ENCODE data around the gene ABI3BP.
A peak's percentile ranks its signal among the peaks of the same experiment; 100 is the strongest.

ABI3BP gene

GRCh38 chr3:100777271-100777670 lies 215.9 kb downstream of the ABI3BP start:
- no peak overlapping the region for H3K4me2 ChIP-seq (ENCODE audit: low read depth, low read length, poor library complexity, severe bottlenecking)
- H2AFZ ChIP-seq (ENCODE audit: low read length): no peak overlapping the region
- H3K9me2 ChIP-seq (replicated peaks; ENCODE audit: low read depth, low read length): no peaks in the 10 kb centered on the region
- TF ChIP-seq EZH2phosphoT487 (IDR thresholded peaks at IDR 0.05; ENCODE audit: borderline replicate concordance) (no peak), CTCF (conservative IDR thresholded peaks at IDR 0.05; ENCODE audit: low read length) (no peak)
- no peaks in the 10 kb centered on the region for H3K36me3 ChIP-seq (ENCODE audit: insufficient read depth, low read length)
- H3K9ac ChIP-seq (ENCODE audit: low read depth, low read length, poor library complexity, severe bottlenecking): no peak overlapping the region
- no peaks in the 10 kb centered on the region for H4K20me1 ChIP-seq (ENCODE audit: insufficient read depth, low read length, poor library complexity, severe bottlenecking)
- no peak overlapping the region for H3K4me3 ChIP-seq (ENCODE audit: low read length, poor library complexity, severe bottlenecking)
- H3K27me3 ChIP-seq (ENCODE audit: insufficient read depth, low read length, poor library complexity, severe bottlenecking): no peaks in the 10 kb centered on the region
- no peaks in the 10 kb centered on the region for H3K4me1 ChIP-seq (ENCODE audit: insufficient read depth, low read length, poor library complexity, severe bottlenecking)
- no peaks in the 10 kb centered on the region for H3K79me2 ChIP-seq (ENCODE audit: insufficient read depth, low read length)
- H3F3A ChIP-seq (ENCODE audit: low read depth): no peaks in the 10 kb centered on the region
- H3K9me3 ChIP-seq (ENCODE audit: insufficient read depth, low read depth, low read length): no peaks in the 10 kb centered on the region

- H3K79me2 ChIP-seq (ENCODE audit: insufficient read depth, low read length): no peaks in the 10 kb centered on the region
- no peak overlapping the region for H2AFZ ChIP-seq (ENCODE audit: low read length)
- no peaks in the 10 kb centered on the region for H3K27me3 ChIP-seq (ENCODE audit: insufficient read depth, low read length, poor library complexity, severe bottlenecking)
- H3K4me1 ChIP-seq (ENCODE audit: insufficient read depth, low read length, poor library complexity, severe bottlenecking): no peaks in the 10 kb centered on the region
- H3K4me2 ChIP-seq (ENCODE audit: low read depth, low read length, poor library complexity, severe bottlenecking): no peak overlapping the region
- H4K20me1 ChIP-seq (ENCODE audit: insufficient read depth, low read length, poor library complexity, severe bottlenecking): no peaks in the 10 kb centered on the region
- no peaks in the 10 kb centered on the region for H3K36me3 ChIP-seq (ENCODE audit: insufficient read depth, low read length)
- no peak overlapping the region for H3K9ac ChIP-seq (ENCODE audit: low read depth, low read length, poor library complexity, severe bottlenecking)
- H3K4me3 ChIP-seq (ENCODE audit: low read length, poor library complexity, severe bottlenecking): no peak overlapping the region
- H3K9me3 ChIP-seq (ENCODE audit: insufficient read depth, low read depth, low read length): no peaks in the 10 kb centered on the region
- no peak for TF ChIP-seq EZH2phosphoT487 (IDR thresholded peaks at IDR 0.05; ENCODE audit: borderline replicate concordance)
- TF ChIP-seq CTCF (conservative IDR thresholded peaks at IDR 0.05; ENCODE audit: low read length): peak; percentile 63
- H3F3A ChIP-seq (ENCODE audit: low read depth): no peaks in the 10 kb centered on the region
- no peaks in the 10 kb centered on the region for H3K9me2 ChIP-seq (replicated peaks; ENCODE audit: low read depth, low read length)
These were observed 216.5 kb downstream of the ABI3BP start for GRCh38 chr3:100776746-100777145.

- no peak overlapping the region for H2AFZ ChIP-seq (ENCODE audit: low read length)
- no peaks in the 10 kb centered on the region for H4K20me1 ChIP-seq (ENCODE audit: insufficient read depth, low read length, poor library complexity, severe bottlenecking)
- no peaks in the 10 kb centered on the region for H3K27me3 ChIP-seq (ENCODE audit: insufficient read depth, low read length, poor library complexity, severe bottlenecking)
These were observed 217.0 kb downstream of the ABI3BP start for GRCh38 chr3:100776097-100776729.

More at GRCh38 chr3:100776097-100776729, 217.0 kb downstream of the ABI3BP start:
- Histone ChIP-seq H3K4me2 (ENCODE audit: low read depth, low read length, poor library complexity, severe bottlenecking) (no peak overlapping the region), H3K9ac (ENCODE audit: low read depth, low read length, poor library complexity, severe bottlenecking) (no peak overlapping the region), H3K79me2 (ENCODE audit: insufficient read depth, low read length) (no peaks in the 10 kb centered on the region), H3F3A (ENCODE audit: low read depth) (no peaks in the 10 kb centered on the region), H3K4me3 (ENCODE audit: low read length, poor library complexity, severe bottlenecking) (no peak overlapping the region), H3K9me2 (replicated peaks; ENCODE audit: low read depth, low read length) (no peaks in the 10 kb centered on the region), H3K4me1 (ENCODE audit: insufficient read depth, low read length, poor library complexity, severe bottlenecking) (no peaks in the 10 kb centered on the region), H3K36me3 (ENCODE audit: insufficient read depth, low read length) (no peaks in the 10 kb centered on the region), H3K9me3 (ENCODE audit: insufficient read depth, low read depth, low read length) (no peaks in the 10 kb centered on the region)
- TF ChIP-seq CTCF (conservative IDR thresholded peaks at IDR 0.05; ENCODE audit: low read length): no peak
- no peak for TF ChIP-seq EZH2phosphoT487 (IDR thresholded peaks at IDR 0.05; ENCODE audit: borderline replicate concordance)

All from Loucy (cell line).